NCI-H345 treated with DMSO at 0.1 percent for 48 hours (cell line): ENCODE data around the gene ANKRD27.
A peak's percentile ranks its signal among the peaks of the same experiment; 100 is the strongest.
"Not testable (repeated sequence)": the region's sequence is repeated elsewhere in the genome, so short reads cannot be mapped to it uniquely, and the experiment has no call there.

ENCODE experiments used
- DNase-seq: peaks from one replicate; lab custom pipeline; 2025; ENCODE audit not compliant: unreplicated experiment; lab: John Stamatoyannopoulos, UW

The ANKRD27 gene

GRCh38 chr19:32674931-32675719 is at the start of gene ANKRD27:
ANKRD27 (minus strand) TSS chr19:32675180; CDS start chr19:32659015, 16,165 bp downstream.
- peak; percentile 100 for DNase-seq

GRCh38 chr19:32720936-32721250 is 45.9 kb upstream of the ANKRD27 start:
- DNase-seq = no peak

GRCh38 chr19:32720216-32720935 is 45.4 kb upstream of the ANKRD27 start:
- no peak for DNase-seq

GRCh38 chr19:32719611-32720059 is 44.7 kb upstream of the ANKRD27 start, which contains the start of gene TDRD12:
TDRD12 (plus strand) TSS chr19:32719767; CDS start chr19:32720073, 306 bp downstream.
- DNase-seq = no peak

- DNase-seq = no peak
Measured at GRCh38 chr19:32718286-32718685, 43.3 kb upstream of the ANKRD27 start.

GRCh38 chr19:32717496-32717895 is 42.5 kb upstream of the ANKRD27 start:
- DNase-seq = no peak

GRCh38 chr19:32716203-32716602 is 41.2 kb upstream of the ANKRD27 start:
- DNase-seq = not testable (repeated sequence)

GRCh38 chr19:32711747-32712146 is 36.8 kb upstream of the ANKRD27 start:
- no peak for DNase-seq

- DNase-seq = no peak
Measured at GRCh38 chr19:32709032-32709431, 34.1 kb upstream of the ANKRD27 start.

- no peak for DNase-seq
Measured at GRCh38 chr19:32708457-32708856, 33.5 kb upstream of the ANKRD27 start.

GRCh38 chr19:32704006-32704405 is 29.0 kb upstream of the ANKRD27 start:
- DNase-seq = not testable (repeated sequence)

- no peak for DNase-seq
Measured at GRCh38 chr19:32702010-32702409, 27.0 kb upstream of the ANKRD27 start.

GRCh38 chr19:32700129-32700528 is 25.1 kb upstream of the ANKRD27 start:
- not testable (repeated sequence) for DNase-seq

GRCh38 chr19:32696771-32697170 is 21.8 kb upstream of the ANKRD27 start:
- DNase-seq = not testable (repeated sequence)

- DNase-seq = not testable (repeated sequence)
Measured at GRCh38 chr19:32695506-32695905, 20.5 kb upstream of the ANKRD27 start.

GRCh38 chr19:32694851-32695250 is 19.9 kb upstream of the ANKRD27 start:
- not testable (repeated sequence) for DNase-seq

- not testable (repeated sequence) for DNase-seq
Measured at GRCh38 chr19:32694316-32694715, 19.3 kb upstream of the ANKRD27 start.

- DNase-seq = not testable (repeated sequence)
Measured at GRCh38 chr19:32693151-32694108, 18.4 kb upstream of the ANKRD27 start.

GRCh38 chr19:32692727-32693061 is 17.7 kb upstream of the ANKRD27 start:
- no peak for DNase-seq

GRCh38 chr19:32691952-32692726 is 17.2 kb upstream of the ANKRD27 start:
- DNase-seq = peak; percentile 55
